AG10803 (cell line): ENCODE results near the gene GRM5.

Experiments used
- DNase-seq: peaks from one replicate; pipeline ENCODE4 v3.0.0; 2010; ENCODE audit warnings: low read depth
- H3K4me3 ChIP-seq: 2 replicates; pipeline ENCODE4 v1.5.1; 2011; ENCODE audit warnings: mild to moderate bottlenecking, low read length, control low read depth
- CTCF ChIP-seq: conservative IDR thresholded peaks from 2 replicates; pipeline ENCODE4 v1.5.1; 2011; ENCODE audit warnings: mild to moderate bottlenecking, low read length, control low read depth, inconsistent platforms

GRM5 gene

DNA sequence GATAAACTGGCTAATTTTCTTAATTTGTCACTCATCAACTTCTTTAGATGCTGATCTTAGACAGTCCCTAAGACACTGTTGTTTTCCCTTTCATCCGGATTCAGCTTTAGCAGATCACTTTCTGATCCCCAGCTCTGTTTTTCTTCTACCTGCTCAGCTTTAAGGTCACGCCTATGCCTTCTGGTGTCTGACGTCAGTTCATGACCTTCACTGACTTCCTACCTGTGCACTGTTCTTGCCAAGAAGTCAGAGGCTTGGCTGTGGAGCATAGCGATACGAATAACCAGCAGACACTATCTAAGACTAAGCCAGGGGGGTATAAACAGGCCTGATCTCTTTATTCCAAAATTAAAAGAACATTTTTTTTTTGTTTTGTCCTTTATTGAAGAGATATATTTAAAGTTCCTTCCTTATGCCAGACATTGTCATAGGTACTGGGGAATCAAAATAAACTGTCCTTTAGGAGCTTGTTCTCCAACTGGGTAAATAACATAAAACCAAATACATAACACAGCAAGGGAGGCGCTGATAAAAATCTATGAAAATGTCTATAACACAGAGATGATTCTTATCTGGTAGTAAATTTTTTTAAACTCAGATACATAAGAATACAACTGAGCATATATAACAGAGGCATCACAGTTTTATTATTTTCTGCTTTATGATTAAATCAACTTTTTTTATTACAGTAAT, 376.1 kb downstream of the GRM5 start:
- H3K4me3 ChIP-seq: no peak overlapping the region

GRCh38 chr11:88683024-88683423, 382.8 kb downstream of the GRM5 start:
- no peak for DNase-seq
- no peak overlapping the region for H3K4me3 ChIP-seq
- TF ChIP-seq CTCF: no peak

More for the DNA sequence above, 376.1 kb downstream of the GRM5 start:
- no peak for DNase-seq
- TF ChIP-seq CTCF: no peak

GRCh38 chr11:88680806-88681205, 385.0 kb downstream of the GRM5 start:
- H3K4me3 ChIP-seq: no peak overlapping the region
- DNase-seq: peak; percentile 12
- TF ChIP-seq CTCF: no peak

DNA sequence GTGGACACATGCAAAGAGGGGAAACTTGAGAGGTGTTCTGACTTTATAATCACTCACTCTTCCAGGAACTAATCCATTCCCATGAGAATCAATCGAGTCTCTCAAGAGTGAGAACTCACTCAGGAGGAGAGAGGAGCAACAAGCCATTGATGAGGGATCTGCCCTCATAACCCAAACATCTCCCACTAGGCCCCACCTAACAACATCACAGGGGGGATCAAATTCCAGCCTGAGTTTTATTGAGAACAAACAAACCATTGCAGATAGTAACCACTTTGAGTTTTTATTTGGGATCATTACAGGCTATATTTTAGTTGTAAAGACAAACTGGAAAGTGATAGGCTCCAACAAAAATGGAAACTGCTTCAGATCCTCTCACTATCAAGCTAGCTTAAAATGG, 399.4 kb downstream of the GRM5 start:
- no peak for TF ChIP-seq CTCF
- no peak overlapping the region for H3K4me3 ChIP-seq

DNA sequence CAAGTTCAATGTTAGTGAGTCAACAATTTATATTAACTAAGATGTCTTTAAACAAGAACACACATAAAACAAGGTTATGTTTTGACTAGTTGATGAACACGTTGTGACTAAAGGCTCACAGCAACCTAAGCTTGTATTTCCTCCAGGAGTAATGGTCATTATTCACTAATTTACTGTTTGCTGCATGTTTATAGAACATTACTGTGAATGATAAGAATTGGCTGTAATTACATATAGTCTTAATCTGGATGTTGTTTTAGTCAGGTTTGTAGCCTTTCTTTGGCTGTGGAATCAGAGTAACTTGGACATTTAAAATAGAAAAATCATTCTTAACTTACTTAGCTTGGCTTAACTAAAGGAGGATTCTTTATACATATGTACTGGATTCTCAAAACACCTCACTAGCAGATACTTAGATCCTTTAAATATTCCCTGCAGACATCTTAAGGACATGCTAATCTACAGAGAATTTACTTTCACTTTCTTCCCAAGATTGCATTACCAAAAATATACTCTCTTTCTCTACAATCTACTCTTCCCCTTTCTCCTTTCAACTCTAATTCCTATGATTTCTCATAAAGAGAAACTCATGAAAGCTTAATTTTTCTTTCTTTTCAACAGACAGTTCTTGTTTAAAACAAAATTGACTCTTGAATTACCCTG, 408.6 kb downstream of the GRM5 start:
- no peak for TF ChIP-seq CTCF
- no peak overlapping the region for H3K4me3 ChIP-seq
- no peak for DNase-seq

More for the DNA sequence above, 399.4 kb downstream of the GRM5 start:
- no peak for DNase-seq

DNA sequence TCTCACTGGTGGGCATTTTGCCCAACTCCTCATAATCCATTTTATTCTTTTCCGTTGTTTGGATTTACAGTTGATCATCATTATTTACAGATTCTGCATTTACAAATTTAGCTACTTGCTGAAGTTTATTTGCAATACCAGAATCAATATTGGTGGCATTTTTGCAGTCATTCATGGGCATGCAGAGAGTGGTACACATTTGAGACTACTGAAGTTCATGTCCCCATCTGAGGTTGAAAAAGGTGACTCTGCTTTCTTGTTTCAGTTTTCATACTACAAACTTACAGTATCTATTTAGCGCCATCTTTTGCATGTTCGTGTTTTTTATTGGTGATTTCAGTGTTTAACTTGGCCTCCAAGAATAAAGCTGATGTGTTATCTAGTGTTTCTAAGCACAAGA, 409.5 kb downstream of the GRM5 start:
- TF ChIP-seq CTCF: no peak
- no peak overlapping the region for H3K4me3 ChIP-seq
- no peak for DNase-seq

DNA sequence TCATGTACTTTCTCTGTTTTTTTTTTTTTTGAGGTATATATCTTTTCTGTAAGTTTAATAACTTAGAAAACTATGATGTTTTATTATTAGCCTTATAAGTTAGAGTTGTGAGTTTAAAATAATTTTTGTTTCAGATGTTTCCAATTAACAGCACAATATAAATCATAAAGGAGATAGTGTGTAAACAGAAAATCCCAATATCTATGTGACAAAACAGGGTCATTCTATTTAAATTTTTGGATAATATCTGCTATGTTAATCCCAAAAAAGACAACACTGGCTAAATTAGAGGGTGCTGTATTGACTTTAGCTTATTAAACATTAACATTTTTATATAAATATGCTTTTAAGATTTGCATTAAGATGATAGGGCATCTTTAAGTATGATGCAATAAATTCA, 410.1 kb downstream of the GRM5 start:
- DNase-seq: no peak
- H3K4me3 ChIP-seq: no peak overlapping the region
- TF ChIP-seq CTCF: no peak
